ENCODE measurements around the gene YDJC.
"Not testable (repeated sequence)": the region's sequence is repeated elsewhere in the genome, so short reads cannot be mapped to it uniquely, and the experiment has no call there.

YDJC gene

DNA sequence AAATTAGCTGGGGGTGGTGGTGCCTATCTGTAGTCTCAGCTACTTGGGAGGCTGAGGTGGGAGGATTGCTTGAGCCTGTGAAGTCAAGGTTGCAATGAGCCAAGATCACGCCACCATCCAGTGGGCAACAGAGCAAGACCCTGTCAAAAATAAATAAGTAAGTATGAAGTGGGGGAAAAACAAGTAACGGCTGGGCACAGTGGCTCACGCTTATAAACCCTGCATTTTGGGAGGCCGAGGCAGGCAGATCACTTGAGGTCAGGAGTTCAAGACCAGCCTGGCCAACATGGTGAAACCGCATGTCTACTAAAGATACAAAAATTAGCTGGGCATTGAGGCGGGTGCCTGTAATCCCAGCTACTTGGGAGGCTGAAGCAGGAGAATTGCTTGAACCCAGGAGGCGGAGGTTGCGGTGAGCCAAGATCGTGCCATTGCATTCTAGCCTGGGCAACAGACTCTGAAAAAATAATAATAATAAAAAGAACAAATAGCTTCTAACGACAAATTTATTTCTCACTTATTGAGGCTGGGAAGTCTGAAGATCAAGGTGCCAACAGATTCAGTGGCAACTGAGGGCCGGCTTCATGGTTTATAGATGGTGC lies 20.2 kb downstream of the YDJC start:
- DNase-seq (ENCODE audit: low read depth in 2 of 2) = not testable (repeated sequence)

DNA sequence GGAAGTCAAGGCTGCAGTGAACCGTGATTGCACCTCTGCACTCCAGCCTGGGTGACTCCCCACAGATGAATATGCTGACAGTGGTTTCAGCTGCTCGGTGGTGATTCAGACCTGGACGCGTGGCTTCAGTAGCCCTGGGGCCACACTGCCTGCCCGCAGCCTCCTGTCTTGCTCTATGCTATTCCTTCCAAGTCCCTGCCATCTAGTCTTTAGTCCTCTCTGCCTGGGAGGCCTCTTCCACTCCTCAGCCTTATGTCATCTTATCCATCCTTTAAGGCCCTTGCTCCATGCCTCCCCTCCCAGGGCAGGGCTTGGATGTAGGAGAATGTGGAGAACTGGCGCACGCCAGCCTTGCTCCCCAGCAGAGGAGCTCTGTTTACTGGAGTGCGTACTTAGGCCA lies 23.0 kb downstream of the YDJC start:
- no peak for DNase-seq (ENCODE audit: low read depth in 2 of 2)

DNA sequence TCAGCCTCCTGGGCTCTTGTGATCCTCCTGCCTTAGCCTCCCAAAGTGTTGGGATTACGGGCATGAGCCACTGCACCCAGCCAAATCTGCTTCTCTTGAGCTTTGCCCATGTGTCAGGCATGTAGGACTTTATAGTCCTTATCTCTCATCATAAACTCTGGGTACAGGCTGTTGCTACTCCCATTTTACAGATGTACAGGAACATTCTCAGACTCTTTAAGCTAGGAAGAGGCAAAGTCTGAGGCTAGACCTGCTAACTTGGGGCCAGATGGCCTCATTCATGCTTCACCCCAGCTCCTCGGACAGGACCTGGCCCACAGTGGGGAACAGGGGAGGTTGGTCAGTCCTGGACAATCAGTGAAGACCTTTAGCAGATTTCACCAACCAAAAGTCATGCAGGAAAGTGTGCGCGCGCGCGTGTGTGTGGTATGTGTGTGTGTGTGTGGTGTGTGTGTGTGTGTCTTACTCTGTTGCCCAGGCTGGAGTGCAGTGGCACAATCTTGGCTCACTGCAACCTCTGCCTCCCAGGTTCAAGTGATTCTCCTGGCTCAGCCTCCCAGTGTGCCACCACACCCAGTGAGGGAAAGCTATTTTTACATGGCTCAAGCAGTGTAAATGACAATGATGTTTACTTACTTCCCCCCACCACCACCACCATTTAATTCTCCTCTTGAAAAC lies 23.8 kb downstream of the YDJC start:
- DNase-seq (ENCODE audit: low read depth in 2 of 2) = no peak

DNA sequence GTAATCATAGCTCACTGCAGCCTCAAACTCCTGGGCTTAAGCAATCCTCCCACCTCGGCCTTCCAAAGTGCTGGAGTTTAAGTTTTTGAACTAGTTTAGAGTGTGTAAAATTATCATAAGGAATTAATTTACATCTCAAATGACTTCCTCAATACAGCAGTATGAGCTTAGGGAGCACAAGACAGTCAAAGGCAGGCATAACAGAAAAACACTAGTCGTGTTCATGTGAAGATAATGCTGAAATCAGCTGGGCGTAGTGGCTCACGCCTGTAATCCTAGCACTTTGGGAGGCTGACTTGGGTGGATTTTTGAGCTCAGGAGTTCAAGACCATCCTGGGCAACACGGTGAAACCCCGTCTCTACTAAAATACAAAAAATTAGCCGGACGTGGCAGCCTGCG lies 25.8 kb downstream of the YDJC start:
- no peak for DNase-seq (ENCODE audit: low read depth in 2 of 2)

DNA sequence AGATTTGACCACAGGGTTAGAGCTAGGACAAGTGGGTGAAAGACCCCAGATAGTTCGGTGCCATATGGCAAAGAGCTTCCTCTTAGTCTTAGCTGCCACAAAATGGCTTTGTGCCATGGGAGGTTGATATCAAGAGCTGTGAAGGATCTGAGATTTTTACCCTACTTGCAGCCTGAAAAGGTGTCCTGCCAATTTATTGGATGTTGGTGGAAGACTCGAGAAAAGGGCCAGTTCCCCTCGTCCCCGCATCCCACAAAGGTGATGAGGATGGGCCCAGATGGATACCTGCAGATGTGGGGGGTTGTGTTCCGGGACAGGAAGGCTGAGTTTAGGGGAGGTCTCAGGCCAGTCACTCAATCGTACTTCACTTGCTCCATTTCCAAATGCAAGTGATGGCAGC lies 27.2 kb downstream of the YDJC start:
- DNase-seq (ENCODE audit: low read depth in 2 of 2) = no peak

DNA sequence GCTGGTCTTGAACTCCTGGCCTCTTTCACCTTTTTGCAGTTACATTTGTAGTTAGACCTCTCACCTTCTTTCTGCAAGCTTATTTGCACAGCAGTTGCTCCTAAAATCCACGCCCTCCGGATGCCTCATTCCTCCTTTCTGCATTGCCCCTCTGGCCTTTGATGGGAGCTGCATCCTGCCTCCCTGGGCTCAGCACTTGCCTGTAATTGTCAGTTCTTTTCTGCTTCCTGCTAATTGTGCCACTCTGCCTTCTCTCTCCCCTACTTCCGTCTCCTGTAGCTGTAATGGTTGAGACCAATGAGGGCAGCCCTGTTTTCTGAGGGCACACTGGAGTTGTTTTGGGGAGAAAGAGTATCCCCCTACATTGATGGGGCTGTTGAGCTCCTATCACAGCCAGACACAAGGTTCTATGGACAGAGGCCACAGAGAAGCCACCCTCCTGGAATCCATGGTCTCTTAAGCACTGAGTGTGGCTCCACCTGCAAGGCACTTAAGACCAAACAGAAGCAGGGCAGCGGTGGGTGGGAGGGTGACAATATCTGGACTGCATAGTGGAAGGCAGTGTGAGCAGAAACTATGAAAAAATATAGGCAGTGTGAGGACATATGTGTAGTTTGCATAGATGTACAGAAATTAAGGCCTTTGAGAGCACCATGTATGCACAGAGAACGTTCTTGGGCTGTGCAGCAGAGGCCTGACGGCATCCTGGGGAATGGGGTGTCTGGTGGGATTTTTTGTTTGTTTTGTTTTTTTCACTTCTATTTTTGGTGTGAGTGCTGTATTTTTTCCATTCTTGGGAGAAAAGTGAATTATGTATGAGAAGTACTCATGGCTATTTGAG lies 30.5 kb downstream of the YDJC start:
- DNase-seq (ENCODE audit: low read depth in 2 of 2) = no peak

DNA sequence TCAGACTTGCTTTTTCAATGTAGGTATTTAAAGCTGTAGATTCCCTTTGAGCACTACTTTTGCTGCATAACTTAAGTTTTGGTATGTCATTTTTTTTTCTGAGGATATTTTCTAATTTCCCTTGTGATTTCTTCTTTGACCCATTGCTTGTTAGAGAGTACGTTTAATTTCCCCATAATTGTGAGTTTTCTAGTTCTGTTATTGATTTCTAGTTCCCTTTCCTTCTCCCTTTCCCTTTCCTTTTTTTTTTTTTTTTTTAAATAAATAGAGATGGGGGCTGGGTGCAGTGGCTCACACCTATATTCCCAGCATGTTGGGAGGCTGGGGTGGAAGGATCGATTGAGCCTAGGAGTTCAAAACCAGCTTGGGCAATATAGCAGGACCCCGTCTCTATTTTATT lies 31.5 kb downstream of the YDJC start:
- DNase-seq (ENCODE audit: low read depth in 2 of 2) = no peak

DNA sequence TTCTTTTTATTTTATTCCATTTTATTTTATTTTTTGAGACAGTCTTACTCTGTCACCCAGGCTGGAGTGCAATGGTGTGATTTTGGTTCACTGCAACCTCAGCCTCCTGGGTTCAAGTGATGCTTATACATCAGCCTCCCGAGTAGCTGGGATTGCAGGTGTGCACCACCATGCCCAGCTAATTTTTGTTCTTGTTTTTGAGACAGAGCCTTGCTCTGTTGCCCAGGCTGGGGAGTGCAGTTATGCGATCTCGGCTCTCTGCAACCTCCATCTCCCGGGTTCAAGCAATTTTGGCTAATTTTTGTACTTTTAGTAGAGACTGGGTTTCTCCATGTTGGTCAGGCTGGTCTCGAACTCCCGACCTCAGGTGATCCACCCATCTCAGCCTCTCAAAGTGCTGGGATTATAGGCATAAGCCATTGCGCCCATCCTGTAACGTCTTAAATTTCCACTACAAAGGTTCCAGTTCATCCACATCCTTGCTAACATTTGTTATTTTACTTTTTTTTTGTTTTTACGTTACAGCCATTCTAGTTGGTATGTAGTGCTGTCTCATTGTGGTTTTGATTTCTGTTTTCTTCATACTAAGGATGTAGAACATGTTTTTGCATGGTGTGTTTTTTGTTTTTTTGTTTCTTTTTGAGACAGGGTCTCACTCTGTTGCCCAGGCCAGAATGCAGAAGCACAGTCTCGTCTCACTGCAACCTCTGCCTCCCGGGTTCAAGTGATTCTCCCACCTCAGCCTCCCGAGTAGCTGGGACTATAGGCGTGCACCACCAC lies 33.3 kb downstream of the YDJC start:
- DNase-seq (ENCODE audit: low read depth in 2 of 2) = not testable (repeated sequence)

DNA sequence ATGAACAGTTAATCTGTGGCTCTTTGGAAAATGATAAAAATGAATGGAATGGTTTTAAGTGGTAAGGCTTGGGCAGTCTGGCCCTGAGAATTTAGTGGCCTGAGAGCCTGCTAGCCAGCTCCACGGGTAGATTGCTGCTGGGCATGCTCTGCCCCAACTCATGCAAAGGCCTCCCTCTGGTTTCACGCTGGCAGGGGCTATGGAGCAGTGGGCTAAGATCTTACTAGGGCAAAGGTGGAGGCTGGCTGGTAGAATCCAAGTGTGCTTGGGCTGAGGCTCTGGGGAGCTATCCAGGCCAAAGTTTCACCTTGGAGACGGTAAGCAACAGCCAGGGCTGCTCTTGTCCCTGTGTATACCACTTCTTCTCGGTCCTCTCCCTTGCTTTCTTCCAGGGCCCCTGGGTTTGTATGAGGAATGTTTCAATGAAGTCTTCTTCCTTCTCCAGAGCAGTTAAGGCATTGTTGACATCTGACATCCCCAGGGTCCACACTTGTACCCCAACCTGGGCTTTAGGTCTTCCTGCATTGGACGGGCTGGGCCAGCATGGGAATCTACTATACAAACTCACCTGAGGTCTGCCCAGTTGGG lies 34.9 kb downstream of the YDJC start:
- DNase-seq (ENCODE audit: low read depth in 2 of 2) = no peak

DNA sequence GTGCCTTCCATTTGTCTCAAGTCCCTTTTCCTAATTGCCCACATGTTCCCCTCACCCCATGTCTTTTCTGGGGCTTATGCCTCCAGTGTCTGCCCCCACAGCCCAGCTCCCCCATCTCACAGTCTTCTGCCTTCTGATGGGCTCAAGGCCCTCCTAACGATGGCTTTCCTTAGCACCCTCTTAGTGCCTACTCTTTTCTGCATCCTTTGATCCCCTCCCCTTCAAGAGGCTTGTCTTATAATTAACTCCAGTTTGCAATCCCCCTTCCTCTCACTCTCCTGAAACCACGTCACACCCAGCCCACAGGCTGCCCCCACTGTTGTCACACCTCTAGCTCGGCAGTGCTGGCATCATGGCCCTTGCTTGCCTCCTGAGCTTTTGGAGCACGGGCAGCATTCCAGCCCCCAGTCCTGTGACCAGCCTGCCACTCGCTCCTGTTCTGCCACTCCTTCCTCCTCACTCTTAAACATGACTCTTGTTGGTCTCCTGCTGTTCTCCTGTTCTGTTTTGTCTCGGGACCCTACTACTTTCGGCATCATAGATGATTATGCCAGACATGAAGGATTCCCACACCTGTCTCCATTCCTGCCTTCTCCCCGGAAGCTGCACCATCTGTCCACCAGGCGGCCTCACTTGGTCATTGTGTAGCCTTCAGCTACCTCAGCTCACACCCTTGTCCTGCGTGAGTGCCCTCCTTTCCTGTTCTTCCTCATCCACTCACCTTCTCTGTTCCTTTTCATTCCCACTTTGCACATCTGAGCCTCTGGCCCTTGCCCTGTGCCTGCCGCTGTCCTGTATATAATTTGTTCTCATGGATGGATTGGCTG lies 36.2 kb downstream of the YDJC start:
- DNase-seq (ENCODE audit: low read depth in 2 of 2) = no peak

DNA sequence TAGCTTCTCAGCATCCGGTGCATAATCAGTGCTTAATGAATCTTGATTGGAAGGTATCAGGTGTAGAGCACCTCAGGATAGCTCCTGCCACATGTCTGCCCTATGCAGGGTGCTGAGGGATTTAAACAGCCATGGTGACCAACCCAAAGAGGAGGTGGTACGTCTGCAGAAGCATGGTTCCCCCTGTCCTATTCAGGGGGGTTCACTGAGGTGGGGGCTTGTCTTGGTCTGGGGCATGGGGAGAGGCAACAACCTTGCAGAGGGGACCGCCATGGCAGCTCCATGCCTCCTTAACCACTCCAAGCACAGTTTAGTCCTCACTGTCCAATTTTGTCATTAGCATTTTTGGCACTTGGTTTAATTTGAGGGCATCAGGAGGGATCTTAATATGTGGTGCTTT lies 37.4 kb downstream of the YDJC start:
- no peak for DNase-seq (ENCODE audit: low read depth in 2 of 2)

DNA sequence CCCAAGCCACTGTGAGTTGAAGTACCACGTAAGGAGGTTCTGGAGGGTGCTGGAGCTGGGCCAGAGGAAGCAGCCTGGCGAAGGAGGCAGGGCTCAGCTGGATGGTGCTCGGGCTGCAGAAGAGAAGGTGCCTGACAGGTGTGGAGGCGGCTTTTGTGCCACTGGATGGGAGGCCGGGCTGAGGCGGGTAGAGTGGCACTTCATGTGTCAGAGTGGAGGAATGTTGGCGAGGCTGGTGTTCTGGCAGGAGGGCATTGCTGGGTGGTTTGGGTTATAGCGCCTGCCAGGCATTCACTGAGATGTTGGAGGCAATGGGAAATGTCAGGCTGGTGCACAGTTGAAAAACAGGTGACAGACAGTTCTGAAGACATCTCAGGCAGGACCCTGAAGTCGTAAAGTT lies 38.1 kb downstream of the YDJC start:
- no peak for DNase-seq (ENCODE audit: low read depth in 2 of 2)

DNA sequence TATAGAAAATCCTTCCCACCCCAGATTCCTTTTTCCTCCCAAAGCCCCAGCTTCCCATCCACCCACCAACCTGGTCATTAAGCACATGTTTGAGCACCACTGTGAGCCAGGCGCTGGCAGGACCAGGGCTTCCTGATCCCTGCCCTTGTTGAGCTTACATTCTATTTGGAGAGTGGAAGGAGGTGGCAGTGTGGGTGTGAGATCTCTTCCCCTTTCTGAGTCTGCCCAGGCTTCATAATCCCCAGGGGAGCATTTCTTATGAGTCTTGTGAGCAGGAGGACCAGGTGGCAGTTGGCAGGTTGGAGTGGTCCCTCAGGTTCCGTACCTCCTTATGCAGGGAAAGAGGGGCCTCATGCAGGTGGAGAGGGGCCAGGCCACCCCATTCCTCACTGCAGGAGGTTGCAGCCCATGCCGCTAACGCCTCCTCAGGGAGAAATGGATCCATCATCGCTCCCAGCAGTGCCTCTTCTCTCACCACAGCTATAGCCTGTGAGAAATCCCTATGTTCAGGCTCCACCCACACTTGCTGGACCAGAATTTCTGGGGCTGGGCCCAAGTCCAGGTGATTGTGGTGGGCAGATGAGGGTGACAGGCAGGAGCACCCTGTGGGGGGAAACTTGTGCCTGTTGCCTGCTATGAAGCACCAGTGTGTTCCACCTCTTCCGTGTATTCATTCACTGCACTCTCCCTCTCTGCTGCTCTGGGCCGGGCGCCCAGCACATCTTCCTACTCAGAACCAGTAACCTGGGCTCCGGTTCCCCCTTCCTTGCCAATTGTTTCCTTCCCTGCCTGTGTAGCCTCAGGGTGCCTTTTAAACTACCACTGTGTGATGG lies 38.8 kb downstream of the YDJC start:
- DNase-seq (ENCODE audit: low read depth in 2 of 2) = no peak

DNA sequence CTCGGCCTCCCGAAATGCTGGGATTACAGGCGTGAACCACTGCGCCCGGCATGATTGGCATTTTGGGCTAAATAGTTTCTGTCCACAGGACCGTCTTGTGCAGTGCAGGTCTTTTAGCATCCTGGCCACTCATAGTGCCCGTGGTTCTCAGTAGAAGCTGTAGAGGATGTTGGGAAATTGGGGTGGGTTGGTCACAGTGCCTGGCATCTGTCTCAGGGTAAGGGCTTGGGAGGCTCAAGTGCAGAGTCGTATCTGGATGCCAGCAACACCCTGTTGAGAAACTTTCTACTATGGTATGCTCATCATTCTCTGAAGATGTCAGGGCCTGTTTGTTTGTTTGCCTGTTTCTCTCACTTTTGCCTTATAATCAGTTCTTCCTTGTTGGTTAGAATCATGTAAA lies 40.4 kb downstream of the YDJC start:
- no peak for DNase-seq (ENCODE audit: low read depth in 2 of 2)

DNA sequence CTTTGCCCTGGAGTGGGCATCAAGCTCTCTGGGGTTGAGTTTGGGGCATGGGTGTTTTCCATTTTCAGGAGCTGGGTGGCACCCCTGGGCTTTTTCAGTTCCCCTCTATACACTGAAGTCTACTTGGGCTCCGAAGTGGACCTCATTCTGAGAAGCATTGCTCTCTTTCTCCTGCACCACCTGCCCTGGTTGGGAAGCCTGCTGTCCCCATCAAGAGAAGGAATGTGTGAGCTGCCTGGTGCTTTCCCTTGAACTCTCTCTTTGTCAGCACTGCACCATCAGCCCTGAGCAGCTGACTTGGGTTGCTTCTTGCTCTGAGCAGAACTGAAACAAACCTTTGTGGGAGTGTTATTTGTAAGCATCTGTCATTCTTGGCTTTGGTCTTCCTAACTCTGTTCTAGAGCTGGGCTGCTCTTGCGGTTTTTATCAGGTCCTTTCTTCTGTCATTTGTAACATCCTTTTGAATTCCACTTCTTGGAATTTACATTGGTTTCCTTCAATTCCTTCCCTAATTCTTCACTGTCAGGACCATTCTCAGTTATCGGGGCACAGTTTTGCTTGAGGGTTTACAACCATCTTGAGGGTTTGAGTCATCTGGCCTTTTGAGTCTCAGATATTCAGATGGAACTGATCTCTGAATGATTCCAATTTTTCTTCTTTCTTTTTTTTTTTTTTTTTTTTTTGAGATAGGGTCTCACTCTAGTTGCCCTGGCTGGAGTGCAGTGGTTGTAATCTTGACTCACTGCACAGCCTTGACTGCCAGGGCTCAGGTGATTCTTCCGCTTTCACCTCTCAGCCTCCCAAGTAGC lies 41.8 kb downstream of the YDJC start:
- peak; percentile 35 to 52 for DNase-seq (ENCODE audit: low read depth in 2 of 2)

DNA sequence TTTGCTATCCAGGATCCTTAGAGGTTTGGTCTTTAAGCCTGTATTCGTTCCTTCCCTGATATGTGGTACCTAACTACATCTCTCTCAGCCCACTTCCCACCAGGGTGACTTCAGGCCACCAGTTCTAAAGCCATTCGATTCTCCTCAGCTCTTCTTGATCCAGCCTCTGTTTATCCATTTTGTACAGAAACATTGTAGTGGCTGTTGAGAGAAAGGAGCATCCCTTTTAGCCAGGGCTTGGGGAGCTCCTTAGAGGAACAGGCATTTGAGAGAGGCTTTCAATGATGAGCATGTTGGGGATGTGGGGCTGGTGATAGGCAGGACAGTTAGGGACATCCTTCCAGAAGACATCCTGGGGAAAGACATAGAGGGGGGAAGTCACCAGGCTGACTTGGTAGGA lies 44.4 kb downstream of the YDJC start:
- DNase-seq (ENCODE audit: low read depth in 2 of 2) = no peak

DNA sequence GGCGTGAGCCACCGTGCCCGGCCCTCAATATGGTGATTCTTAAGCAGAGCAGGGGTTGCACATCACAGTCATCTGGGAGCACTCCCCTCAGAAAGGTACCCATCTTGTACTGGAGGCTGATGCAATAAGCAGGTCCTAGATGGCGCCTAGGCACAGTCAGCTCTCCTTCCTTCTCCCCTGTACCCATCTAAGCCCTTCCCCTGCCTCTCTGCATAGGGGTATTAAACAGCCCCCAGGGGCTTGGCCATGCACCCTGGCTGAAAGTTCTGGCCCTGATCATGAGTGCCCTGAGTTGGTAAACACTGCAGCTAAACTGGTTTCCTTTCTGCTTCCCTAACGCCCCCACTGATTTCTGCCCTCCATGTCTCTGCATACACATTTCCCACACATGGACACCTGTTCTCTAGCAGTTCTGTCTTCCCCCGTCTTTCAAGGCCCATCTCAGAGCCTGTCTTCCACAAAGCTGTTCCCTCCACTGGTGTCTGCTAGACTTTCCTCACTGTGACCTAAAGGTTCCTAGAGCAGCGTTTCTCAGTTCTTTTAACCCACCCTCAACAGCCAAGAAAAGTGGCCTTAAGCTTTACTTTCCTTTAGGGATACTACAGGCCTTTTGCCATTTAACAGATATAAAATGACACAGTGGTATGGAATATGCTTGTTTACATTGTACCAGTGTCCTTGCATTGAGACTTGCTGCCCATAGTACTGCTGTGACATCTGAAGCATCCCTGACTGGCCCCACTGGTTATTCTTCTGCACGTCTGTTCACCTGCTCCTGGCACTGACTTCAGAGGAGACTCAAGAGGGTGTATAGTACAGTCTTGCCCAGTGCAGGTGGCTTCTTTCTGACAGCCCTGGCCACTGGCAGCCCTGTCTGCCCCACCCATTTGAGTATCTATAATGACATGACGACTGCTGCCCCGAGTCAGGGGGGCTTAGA lies 46.8 kb downstream of the YDJC start:
- no peak for DNase-seq (ENCODE audit: low read depth in 2 of 2)

All from stimulated activated CD4-positive, alpha-beta T cell treated with anti-CD3 and anti-CD28 coated beads, Interleukin-4, amount 100 ng/mL, for 48 hours (primary cell).